ENCODE measurements around the gene RETREG1. TPM values are rescaled to one million over a fixed set of nuclear protein-coding genes. Genes with fewer than 3 reads are reported as not detected.

Gene RETREG1
- total RNA-seq, 4 donors from 2014 or later: 11.6 to 70.1 (median 19.4) TPM

GRCh38 chr5:16471387-16471786 lies 145.4 kb downstream of the RETREG1 start:
- Histone ChIP-seq H3K4me1 (peaks cover 0 to 18% (median 6%) of the 10 kb centered on the region in 4 donors), H3K27me3 (no peaks in the 10 kb centered on the region), H3K36me3 (no peaks in the 10 kb centered on the region), H3K4me3 (no peak overlapping the region), H3K27ac (no peak overlapping the region), H3K9me3 (no peaks in the 10 kb centered on the region)
- TF ChIP-seq POLR2A (IDR thresholded peaks at IDR 0.05): no peak
- TF ChIP-seq CTCF (IDR thresholded peaks at IDR 0.05): no peak
- DNase-seq: no peak

GRCh38 chr5:16467363-16468219 lies 149.2 kb downstream of the RETREG1 start:
- H3K36me3 ChIP-seq: peaks cover 0 to 10% (median 0%) of the 10 kb centered on the region in 3 donors
- H3K4me1 ChIP-seq: peaks cover 0 to 31% (median 16%) of the 10 kb centered on the region in 4 donors
- H3K4me3 ChIP-seq: no peak overlapping the region
- no peak overlapping the region for H3K27ac ChIP-seq
- H3K9me3 ChIP-seq: no peaks in the 10 kb centered on the region
- no peaks in the 10 kb centered on the region for H3K27me3 ChIP-seq
- TF ChIP-seq POLR2A (IDR thresholded peaks at IDR 0.05) (no peak), CTCF (IDR thresholded peaks at IDR 0.05) (no peak)
- DNase-seq: no peak

- Histone ChIP-seq H3K27me3 (no peaks in the 10 kb centered on the region), H3K27ac (peak within 1 kb of the TSS; percentile 75 to 83 (median 78)), H3K4me1 (peaks cover 0 to 45% (median 16%) of the 10 kb centered on the region in 4 donors), H3K9me3 (no peaks in the 10 kb centered on the region), H3K4me3 (peak within 1 kb of the TSS; percentile 59 to 93 (median 72)), H3K36me3 (peaks cover 0 to 28% (median 0%) of the 10 kb centered on the region in 3 donors)
- TF ChIP-seq POLR2A (IDR thresholded peaks at IDR 0.05): peak; percentile 91 to 95
- TF ChIP-seq CTCF (IDR thresholded peaks at IDR 0.05): no peak
- peak; percentile 93 to 97 (median 94) for DNase-seq
These were observed 151.0 kb downstream of the RETREG1 start, which contains the start of gene ZNF622 for GRCh38 chr5:16465544-16466432. Gene ZNF622 (minus strand): TSS chr5:16465800. CDS start chr5:16465665, 135 bp downstream.

- Histone ChIP-seq H3K9me3 (no peaks in the 10 kb centered on the region), H3K36me3 (peaks cover 0 to 37% (median 0%) of the 10 kb centered on the region in 3 donors), H3K4me3 (peak overlapping the region; percentile 59 to 93 (median 72)), H3K27me3 (no peaks in the 10 kb centered on the region), H3K4me1 (peaks cover 0 to 45% (median 16%) of the 10 kb centered on the region in 4 donors), H3K27ac (peak overlapping the region; percentile 75 to 83 (median 78))
- TF ChIP-seq POLR2A (IDR thresholded peaks at IDR 0.05) (no peak), CTCF (IDR thresholded peaks at IDR 0.05) (peak in 4 of 6 experiments; percentile 5 to 15 (median 8))
- DNase-seq: peak in 1 of 3 donors; percentile 49
These were observed 151.9 kb downstream of the RETREG1 start for GRCh38 chr5:16464664-16465543.

Measured in Peyer's patch (tissue), 4 donors.